Neural crest cell (in vitro differentiated cells): ENCODE results near the gene RAPGEF2. TPM values are rescaled to one million over a fixed set of nuclear protein-coding genes. Genes with fewer than 3 reads are reported as not detected.

Experiments used
- DNase-seq: peaks from one replicate; pipeline ENCODE4 v3.0.0; 2021; ENCODE audit warnings: low read depth, mixed read lengths, low spot score
- H3K27ac Mint-ChIP-seq: one replicate; pipeline ENCODE4 v1.8.0; 2021; ENCODE audit warnings: mild to moderate bottlenecking, mixed read lengths; ENCODE audit not compliant: unreplicated experiment
- H3K27me3 Mint-ChIP-seq: 2 replicates; pipeline ENCODE4 v1.8.0; 2021; ENCODE audit warnings: low read depth, mild to moderate bottlenecking, mixed read lengths
- H3K36me3 Mint-ChIP-seq: 2 replicates; pipeline ENCODE4 v1.8.0; 2021; ENCODE audit warnings: low read depth, mild to moderate bottlenecking, mixed read lengths
- H3K4me1 Mint-ChIP-seq: 2 replicates; pipeline ENCODE4 v1.8.0; 2021; ENCODE audit warnings: mixed read lengths
- H3K4me3 Mint-ChIP-seq: one replicate; pipeline ENCODE4 v1.8.0; 2021; ENCODE audit warnings: mild to moderate bottlenecking, mixed read lengths
- H3K9me3 Mint-ChIP-seq: 2 replicates; pipeline ENCODE4 v1.8.0; 2021; ENCODE audit warnings: mixed read lengths
- CTCF ChIP-seq: fragments of 200-600 bp; sonication (generic); conservative IDR thresholded peaks from 2 replicates; pipeline ENCODE4 v1.5.0; 2021; ENCODE audit warnings: antibody characterized with exemption, mild to moderate bottlenecking
- total RNA-seq: library from RNA; stranded (reverse); gene quantifications from 2 replicates; pipeline ENCODE4 v1.2.1, GENCODE V29; 2021

Gene RAPGEF2
- total RNA-seq, 1 donor from 2014 or later, result 44.2 TPM

GRCh38 chr4:159174645-159175084, 71.8 kb downstream of the RAPGEF2 start:
- H3K9me3 Mint-ChIP-seq, result no peaks in the 10 kb centered on the region
- no peaks in the 10 kb centered on the region for H3K27me3 Mint-ChIP-seq
- H3K4me3 Mint-ChIP-seq, result no peak overlapping the region
- H3K27ac Mint-ChIP-seq, result no peak overlapping the region
- TF ChIP-seq CTCF, result no peak
- no peaks in the 10 kb centered on the region for H3K36me3 Mint-ChIP-seq
- no peak for DNase-seq
- H3K4me1 Mint-ChIP-seq, result peaks cover 32% of the 10 kb centered on the region

DNA sequence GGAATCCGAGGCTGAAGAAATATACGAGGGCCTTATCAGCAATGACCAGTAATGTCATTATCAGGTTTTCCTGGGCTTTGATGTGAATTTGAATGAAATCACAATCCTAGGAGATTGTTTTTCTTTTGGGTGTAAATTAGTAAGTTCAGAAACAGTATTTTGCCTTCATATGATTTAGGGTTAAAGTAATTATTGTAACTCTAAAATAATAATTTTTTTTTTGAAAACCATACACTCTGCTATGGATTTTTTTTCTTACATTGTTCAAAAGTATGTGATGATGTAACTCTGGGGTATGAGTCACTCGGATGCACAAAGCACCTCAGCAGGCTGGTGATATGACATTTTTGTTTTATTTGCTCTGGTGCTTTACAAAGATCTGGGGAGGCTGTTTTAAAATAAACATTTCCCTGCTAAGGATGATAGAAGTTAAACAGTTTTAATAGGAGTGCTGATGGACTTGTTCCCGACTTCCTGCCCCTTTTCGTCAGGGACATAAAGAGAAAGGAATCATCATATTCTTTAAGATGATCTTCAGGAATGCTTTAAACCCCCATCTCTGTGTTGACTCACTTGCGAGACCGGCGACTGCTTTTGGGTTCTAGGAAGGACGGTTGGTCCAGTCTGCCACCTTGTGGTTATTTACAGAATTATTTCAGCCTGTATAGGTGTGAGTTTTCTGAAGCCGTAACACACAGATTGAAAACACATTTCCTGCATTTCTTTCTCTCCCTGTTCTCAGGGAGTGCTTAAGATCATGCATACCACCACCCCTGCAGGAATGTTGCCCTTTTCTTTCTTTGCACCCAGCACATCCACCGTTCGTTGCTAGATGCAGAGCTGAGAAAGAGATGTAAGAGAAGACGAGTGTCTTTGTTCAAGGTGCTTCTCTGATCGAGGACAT, 72.5 kb downstream of the RAPGEF2 start:
- peak; percentile 50 for DNase-seq
- no peaks in the 10 kb centered on the region for H3K27me3 Mint-ChIP-seq
- peak overlapping the region; percentile 40 for H3K27ac Mint-ChIP-seq
- H3K9me3 Mint-ChIP-seq, result no peaks in the 10 kb centered on the region
- H3K4me3 Mint-ChIP-seq, result no peak overlapping the region
- peaks cover 38% of the 10 kb centered on the region for H3K4me1 Mint-ChIP-seq
- peak; percentile 87 for TF ChIP-seq CTCF
- H3K36me3 Mint-ChIP-seq, result no peaks in the 10 kb centered on the region

DNA sequence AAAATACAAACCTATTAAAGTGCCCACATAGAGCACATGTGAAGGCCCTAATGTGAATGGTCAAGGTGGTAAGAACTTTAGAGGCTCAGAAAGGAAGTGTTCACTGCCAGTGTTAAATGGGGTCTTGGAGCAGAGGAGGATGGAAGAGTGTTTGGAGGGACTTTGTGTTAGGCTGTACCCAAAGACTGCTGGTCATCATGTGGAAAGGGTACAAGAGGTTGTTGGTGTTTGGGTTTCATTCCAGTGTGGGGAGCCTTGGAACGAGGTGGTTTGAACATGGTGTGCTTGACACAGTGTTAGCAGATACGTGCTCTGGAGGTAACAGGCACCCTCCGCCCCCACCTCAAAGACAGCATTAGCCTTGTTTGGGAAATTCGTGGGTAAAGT, 73.1 kb downstream of the RAPGEF2 start:
- Mint-ChIP-seq H3K4me3 (no peak overlapping the region), H3K27ac (no peak overlapping the region), H3K4me1 (peaks cover 40% of the 10 kb centered on the region), H3K27me3 (no peaks in the 10 kb centered on the region), H3K36me3 (no peaks in the 10 kb centered on the region), H3K9me3 (no peaks in the 10 kb centered on the region)
- TF ChIP-seq CTCF, result no peak
- no peak for DNase-seq

- no peak for DNase-seq
- Mint-ChIP-seq H3K36me3 (no peaks in the 10 kb centered on the region), H3K9me3 (no peaks in the 10 kb centered on the region), H3K27ac (no peak overlapping the region), H3K4me1 (peaks cover 45% of the 10 kb centered on the region), H3K4me3 (no peak overlapping the region), H3K27me3 (no peaks in the 10 kb centered on the region)
- no peak for TF ChIP-seq CTCF
These were observed 74.6 kb downstream of the RAPGEF2 start for GRCh38 chr4:159177265-159178150.

- H3K27ac Mint-ChIP-seq, result no peak overlapping the region
- no peaks in the 10 kb centered on the region for H3K27me3 Mint-ChIP-seq
- H3K36me3 Mint-ChIP-seq, result no peaks in the 10 kb centered on the region
- no peaks in the 10 kb centered on the region for H3K9me3 Mint-ChIP-seq
- DNase-seq, result no peak
- H3K4me1 Mint-ChIP-seq, result peaks cover 41% of the 10 kb centered on the region
- no peak overlapping the region for H3K4me3 Mint-ChIP-seq
- TF ChIP-seq CTCF, result no peak
These were observed 75.3 kb downstream of the RAPGEF2 start for GRCh38 chr4:159178151-159178546.
